ENCODE results near the gene MAN2A2.
A peak's percentile ranks its signal among the peaks of the same experiment; 100 is the strongest.

The MAN2A2 gene

GRCh38 chr15:90883976-90884718 is 19.0 kb upstream of the MAN2A2 start, which contains the start of gene FES:
Gene FES (plus strand): TSS chr15:90884504. CDS start chr15:90885046, 542 bp downstream.
- Histone ChIP-seq H3K4me3 (ENCODE audit: low read length in 2 of 2) (peak within 1 kb of the TSS in 1 of 2 donors; percentile 26), H3K4me1 (ENCODE audit: control insufficient read depth in 2 of 2, insufficient read depth in 1 of 2, low read depth in 1 of 2, low read length in 2 of 2) (peaks cover 7 to 13% of the 10 kb centered on the region in 2 donors), H3K4me2 (ENCODE audit: insufficient read depth, low read length, poor library complexity, severe bottlenecking) (peak within 1 kb of the TSS; percentile 52), H3K79me1 (ENCODE audit: low read depth, low read length) (peaks cover 2% of the 10 kb centered on the region), H3K9me3 (replicated peaks in 1 of 2; ENCODE audit: control insufficient read depth in 2 of 2, insufficient read depth in 1 of 2, low read depth in 1 of 2, low read length in 2 of 2) (no peaks in the 10 kb centered on the region), H2BK12ac (ENCODE audit: low read length) (no peak within 1 kb of the TSS), H3K27ac (replicated peaks; ENCODE audit: low read length) (peak within 1 kb of the TSS; percentile 24), H3K36me3 (replicated peaks in 1 of 2; ENCODE audit: control insufficient read depth in 2 of 2, insufficient read depth in 2 of 2, low read length in 2 of 2) (peaks cover 10 to 12% of the 10 kb centered on the region in 2 donors), H3K14ac (ENCODE audit: low read length) (no peak within 1 kb of the TSS), H3K27me3 (ENCODE audit: control insufficient read depth in 3 of 3, insufficient read depth in 3 of 3, low read depth in 1 of 3, low read length in 3 of 3) (no peaks in the 10 kb centered on the region), H2BK120ac (ENCODE audit: low read depth, low read length) (peak within 1 kb of the TSS; percentile 92), H3K18ac (ENCODE audit: low read length) (peak within 1 kb of the TSS; percentile 97), H3K23ac (ENCODE audit: low read depth, low read length, poor library complexity) (peak within 1 kb of the TSS; percentile 61), H2AK5ac (ENCODE audit: low read depth, low read length) (peak within 1 kb of the TSS; percentile 96), H3K4ac (ENCODE audit: low read length) (no peak within 1 kb of the TSS), H2BK5ac (ENCODE audit: low read length) (no peak within 1 kb of the TSS), H2BK15ac (ENCODE audit: low read length) (peak within 1 kb of the TSS; percentile 17), H4K8ac (ENCODE audit: low read depth, low read length) (peak within 1 kb of the TSS; percentile 8), H2AFZ (ENCODE audit: low read length) (peak within 1 kb of the TSS; percentile 59), H3K9ac (ENCODE audit: low read depth, low read length, poor library complexity) (peak within 1 kb of the TSS; percentile 94), H4K91ac (ENCODE audit: low read depth, low read length, poor library complexity) (peak within 1 kb of the TSS; percentile 61)
- DNase-seq (ENCODE audit: low spot score) = peak; percentile 40
- WGBS, 2 donors (ENCODE audit: extremely low coverage in 2 of 2, insufficient read length in 2 of 2, insufficient replicate concordance in 1 of 2) = no CpG with 5 or more reads among the region's 58 CpGs

GRCh38 chr15:90884719-90885431 is 18.2 kb upstream of the MAN2A2 start:
- Histone ChIP-seq H3K23ac (ENCODE audit: low read depth, low read length, poor library complexity) (peak overlapping the region; percentile 61), H2AFZ (ENCODE audit: low read length) (peak overlapping the region; percentile 59), H3K18ac (ENCODE audit: low read length) (peak overlapping the region; percentile 97), H3K79me1 (ENCODE audit: low read depth, low read length) (peaks cover 2% of the 10 kb centered on the region), H2BK12ac (ENCODE audit: low read length) (no peak overlapping the region), H3K36me3 (replicated peaks in 1 of 2; ENCODE audit: control insufficient read depth in 2 of 2, insufficient read depth in 2 of 2, low read length in 2 of 2) (peaks cover 5 to 6% of the 10 kb centered on the region in 2 donors), H4K91ac (ENCODE audit: low read depth, low read length, poor library complexity) (peak overlapping the region; percentile 18), H3K27me3 (ENCODE audit: control insufficient read depth in 3 of 3, insufficient read depth in 3 of 3, low read depth in 1 of 3, low read length in 3 of 3) (no peaks in the 10 kb centered on the region), H3K27ac (replicated peaks; ENCODE audit: low read length) (no peak overlapping the region), H3K4ac (ENCODE audit: low read length) (no peak overlapping the region), H3K4me2 (ENCODE audit: insufficient read depth, low read length, poor library complexity, severe bottlenecking) (peak overlapping the region; percentile 52), H2BK120ac (ENCODE audit: low read depth, low read length) (peak overlapping the region; percentile 92), H2BK15ac (ENCODE audit: low read length) (peak overlapping the region; percentile 17), H3K14ac (ENCODE audit: low read length) (no peak overlapping the region), H3K9ac (ENCODE audit: low read depth, low read length, poor library complexity) (peak overlapping the region; percentile 94), H3K4me1 (ENCODE audit: control insufficient read depth in 2 of 2, insufficient read depth in 1 of 2, low read depth in 1 of 2, low read length in 2 of 2) (peaks cover 7 to 13% of the 10 kb centered on the region in 2 donors), H2AK5ac (ENCODE audit: low read depth, low read length) (peak overlapping the region; percentile 60), H3K4me3 (ENCODE audit: low read length in 2 of 2) (peak overlapping the region in 1 of 2 donors; percentile 26), H2BK5ac (ENCODE audit: low read length) (no peak overlapping the region), H3K9me3 (replicated peaks in 1 of 2; ENCODE audit: control insufficient read depth in 2 of 2, insufficient read depth in 1 of 2, low read depth in 1 of 2, low read length in 2 of 2) (no peaks in the 10 kb centered on the region), H4K8ac (ENCODE audit: low read depth, low read length) (peak overlapping the region; percentile 8)
- DNase-seq (ENCODE audit: low spot score) = no peak
- no CpG with 5 or more reads among the region's 16 CpGs for WGBS, 2 donors (ENCODE audit: extremely low coverage in 2 of 2, insufficient read length in 2 of 2, insufficient replicate concordance in 1 of 2)

- WGBS, 2 donors (ENCODE audit: extremely low coverage in 2 of 2, insufficient read length in 2 of 2, insufficient replicate concordance in 1 of 2) = no CpG with 5 or more reads among the region's 23 CpGs
- H3K4ac ChIP-seq (ENCODE audit: low read length) = no peak overlapping the region
- no peaks in the 10 kb centered on the region for H3K9me3 ChIP-seq (replicated peaks in 1 of 2; ENCODE audit: control insufficient read depth in 2 of 2, insufficient read depth in 1 of 2, low read depth in 1 of 2, low read length in 2 of 2)
- no peak overlapping the region for H4K8ac ChIP-seq (ENCODE audit: low read depth, low read length)
- no peak overlapping the region for H3K18ac ChIP-seq (ENCODE audit: low read length)
- DNase-seq (ENCODE audit: low spot score) = peak; percentile 74
- H3K27me3 ChIP-seq (ENCODE audit: control insufficient read depth in 3 of 3, insufficient read depth in 3 of 3, low read depth in 1 of 3, low read length in 3 of 3) = no peaks in the 10 kb centered on the region
- H2BK5ac ChIP-seq (ENCODE audit: low read length) = no peak overlapping the region
- no peak overlapping the region for H3K23ac ChIP-seq (ENCODE audit: low read depth, low read length, poor library complexity)
- no peak overlapping the region for H2BK120ac ChIP-seq (ENCODE audit: low read depth, low read length)
- no peak overlapping the region for H3K27ac ChIP-seq (replicated peaks; ENCODE audit: low read length)
- no peak overlapping the region for H3K14ac ChIP-seq (ENCODE audit: low read length)
- H3K4me3 ChIP-seq (ENCODE audit: low read length in 2 of 2) = no peak overlapping the region
- H4K91ac ChIP-seq (ENCODE audit: low read depth, low read length, poor library complexity) = no peak overlapping the region
- H3K9ac ChIP-seq (ENCODE audit: low read depth, low read length, poor library complexity) = peak overlapping the region; percentile 56
- peaks cover 7 to 13% of the 10 kb centered on the region in 2 donors for H3K4me1 ChIP-seq (ENCODE audit: control insufficient read depth in 2 of 2, insufficient read depth in 1 of 2, low read depth in 1 of 2, low read length in 2 of 2)
- peaks cover 2% of the 10 kb centered on the region for H3K79me1 ChIP-seq (ENCODE audit: low read depth, low read length)
- peaks cover 0 to 4% of the 10 kb centered on the region in 2 donors for H3K36me3 ChIP-seq (replicated peaks in 1 of 2; ENCODE audit: control insufficient read depth in 2 of 2, insufficient read depth in 2 of 2, low read length in 2 of 2)
- peak overlapping the region; percentile 59 for H2AFZ ChIP-seq (ENCODE audit: low read length)
- H3K4me2 ChIP-seq (ENCODE audit: insufficient read depth, low read length, poor library complexity, severe bottlenecking) = no peak overlapping the region
- H2AK5ac ChIP-seq (ENCODE audit: low read depth, low read length) = peak overlapping the region; percentile 60
- no peak overlapping the region for H2BK12ac ChIP-seq (ENCODE audit: low read length)
- H2BK15ac ChIP-seq (ENCODE audit: low read length) = peak overlapping the region; percentile 17
Observed at GRCh38 chr15:90885432-90886290, 17.4 kb upstream of the MAN2A2 start.

Measured in neuronal stem cell (in vitro differentiated cells).